Muscle of leg (tissue), 11 donors: ENCODE data around the gene KCND2. TPM values are rescaled to one million over a fixed set of nuclear protein-coding genes. Genes with fewer than 3 reads are reported as not detected.

Source experiments
- DNase-seq: peaks from one replicate; pipeline ENCODE4 v3.0.0; 2013
- H3K27ac ChIP-seq: one replicate; pipeline ENCODE4 v1.5.1; 2013; ENCODE audit warnings: mild to moderate bottlenecking, low read length, control low read depth
- H3K27me3 ChIP-seq: one replicate; pipeline ENCODE4 v1.6.1; 2013; ENCODE audit warnings: low read length; ENCODE audit not compliant: control insufficient read depth, insufficient read depth
- H3K36me3 ChIP-seq: one replicate; pipeline ENCODE4 v1.6.1; 2013; ENCODE audit warnings: low read length; ENCODE audit not compliant: control insufficient read depth, insufficient read depth
- H3K4me1 ChIP-seq: one replicate; pipeline ENCODE4 v1.6.1; 2013; ENCODE audit warnings: low read length; ENCODE audit not compliant: control insufficient read depth, insufficient read depth
- H3K4me3 ChIP-seq: one replicate; pipeline ENCODE4 v1.5.1; 2013; ENCODE audit warnings: low read length, control low read depth
- H3K9me3 ChIP-seq: replicated peaks from 2 replicates; pipeline ENCODE4 v1.6.1; 2013; ENCODE audit warnings: low read depth, low read length; ENCODE audit not compliant: control insufficient read depth
- WGBS: methylation state at CpG from one replicate; pipeline ENCODE4 v1.1.5; 2013; ENCODE audit warnings: missing lambda C conversion rate; ENCODE audit not compliant: insufficient coverage; 5-methylcytosine and 5-hydroxymethylcytosine counted together
- polyA plus RNA-seq, 8 donors: library from polyadenylated mRNA; unstranded; fragments of 120-200 nt; gene quantifications; one replicate each; pipeline versions ENCODE4 v1.2.1 to v1.2.3, GENCODE V29; 2013; ENCODE audit warnings: inconsistent platforms in 1 of 8, low replicate concordance in 1 of 8; ENCODE audit not compliant: insufficient read length in 8 of 8, insufficient read depth in 1 of 8
- total RNA-seq: library from RNA; stranded (reverse); fragments of 120-200 nt; gene quantifications from one replicate; pipeline ENCODE4 v1.2.4, GENCODE V29; 2013

KCND2 gene
- total and polyA plus RNA-seq, 9 donors = 0.50 to 1.3 (median 0.88) TPM

DNA sequence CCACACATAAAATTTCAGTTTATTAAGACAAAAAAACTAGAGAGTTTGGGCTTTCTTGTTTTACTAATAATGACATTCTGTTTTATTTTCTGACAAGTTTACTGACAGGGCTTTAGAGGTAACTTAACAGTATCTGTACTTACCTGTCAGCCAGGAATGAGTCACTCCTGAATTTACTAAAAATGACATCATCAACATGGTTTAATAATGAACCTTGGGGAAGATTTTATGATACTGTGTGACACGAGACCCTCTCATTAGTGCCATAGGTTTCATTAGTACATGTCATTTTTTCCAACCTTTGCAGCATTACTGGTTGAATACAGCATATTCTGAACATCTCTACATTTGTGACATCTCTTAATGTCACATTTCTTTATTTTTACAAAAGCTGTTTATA is 131.1 kb downstream of the KCND2 start:
- Histone ChIP-seq H3K27me3 (no peaks in the 10 kb centered on the region), H3K27ac (no peak overlapping the region), H3K9me3 (no peaks in the 10 kb centered on the region), H3K4me3 (no peak overlapping the region), H3K4me1 (no peaks in the 10 kb centered on the region), H3K36me3 (no peaks in the 10 kb centered on the region)
- WGBS = no CpG with 5 or more reads among the region's 1 CpG
- no peak for DNase-seq

DNA sequence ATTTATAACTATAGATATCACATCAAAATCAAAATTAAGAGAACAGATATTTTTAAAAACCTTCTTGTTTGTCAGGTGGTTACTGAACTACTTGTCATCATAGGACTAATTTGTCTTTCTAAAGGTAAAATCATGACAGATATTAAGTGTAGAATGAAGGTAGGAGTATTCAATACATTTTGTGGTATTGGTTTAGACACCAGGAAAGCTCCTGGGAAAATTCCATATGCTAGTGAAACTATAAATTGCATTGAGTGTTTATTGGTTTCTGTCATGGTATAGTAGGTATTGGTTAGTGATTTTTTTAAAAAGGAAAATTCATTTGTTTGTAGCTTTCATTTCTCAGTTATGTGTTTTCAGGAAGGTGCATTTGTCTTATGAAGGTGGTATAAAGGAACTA is 132.7 kb downstream of the KCND2 start:
- Histone ChIP-seq H3K27ac (no peak overlapping the region), H3K4me3 (no peak overlapping the region), H3K36me3 (no peaks in the 10 kb centered on the region), H3K9me3 (no peaks in the 10 kb centered on the region), H3K27me3 (no peaks in the 10 kb centered on the region), H3K4me1 (no peaks in the 10 kb centered on the region)
- DNase-seq = no peak

- no peaks in the 10 kb centered on the region for H3K4me1 ChIP-seq
- no peak for DNase-seq
- H3K9me3 ChIP-seq = no peaks in the 10 kb centered on the region
- no peaks in the 10 kb centered on the region for H3K36me3 ChIP-seq
- H3K4me3 ChIP-seq = no peak overlapping the region
- no peaks in the 10 kb centered on the region for H3K27me3 ChIP-seq
- 100% methylated on average over 3 of the region's 5 CpGs for WGBS
- H3K27ac ChIP-seq = no peak overlapping the region
These were observed 134.0 kb downstream of the KCND2 start for GRCh38 chr7:120407010-120407409.

- DNase-seq = peak; percentile 95
- no peaks in the 10 kb centered on the region for H3K4me1 ChIP-seq
- H3K9me3 ChIP-seq = no peaks in the 10 kb centered on the region
- H3K27me3 ChIP-seq = no peaks in the 10 kb centered on the region
- no peaks in the 10 kb centered on the region for H3K36me3 ChIP-seq
- peak overlapping the region; percentile 71 for H3K27ac ChIP-seq
- 50% methylated on average over 1 of the region's 2 CpGs for WGBS
- no peak overlapping the region for H3K4me3 ChIP-seq
These were observed 139.4 kb downstream of the KCND2 start for GRCh38 chr7:120412139-120413050.

- DNase-seq = no peak
- Histone ChIP-seq H3K4me3 (no peak overlapping the region), H3K9me3 (no peaks in the 10 kb centered on the region), H3K36me3 (no peaks in the 10 kb centered on the region), H3K27ac (peak overlapping the region; percentile 71), H3K4me1 (no peaks in the 10 kb centered on the region), H3K27me3 (no peaks in the 10 kb centered on the region)
These were observed 140.2 kb downstream of the KCND2 start for GRCh38 chr7:120413164-120413563.

DNA sequence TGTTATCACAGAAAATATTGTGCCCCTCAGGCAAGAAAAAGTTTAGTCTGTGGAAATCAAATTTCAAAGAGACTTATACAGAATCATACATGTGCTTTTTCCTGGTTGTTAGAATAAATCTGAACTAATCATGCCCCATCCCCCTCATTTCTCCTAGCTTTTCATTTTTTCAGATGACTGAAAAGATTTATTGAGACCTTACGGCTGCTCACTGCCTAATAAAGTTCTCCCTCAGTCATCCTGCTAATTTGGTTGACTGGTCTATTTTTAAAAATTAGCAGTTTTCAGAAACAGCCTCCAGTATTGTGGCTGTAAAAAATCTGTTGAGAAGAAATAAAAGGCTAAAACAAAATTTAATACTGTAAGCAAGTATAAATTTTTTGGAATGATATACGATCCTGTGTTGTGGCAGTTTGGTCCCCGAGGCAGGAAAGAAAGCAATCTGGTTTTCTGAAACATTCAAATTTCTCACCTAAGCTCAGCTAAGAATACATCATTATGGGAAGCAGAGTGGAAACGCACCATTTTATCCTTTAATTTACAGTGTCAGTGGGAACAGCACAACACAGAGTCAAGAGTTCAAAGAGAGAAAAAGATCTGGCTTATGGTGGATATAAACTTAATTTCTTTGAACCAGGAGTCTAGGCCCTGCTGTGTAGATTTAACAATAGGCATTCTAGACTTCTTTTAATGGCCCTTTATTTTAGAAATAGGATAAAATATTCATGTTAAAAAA is 144.4 kb downstream of the KCND2 start:
- H3K36me3 ChIP-seq = no peaks in the 10 kb centered on the region
- no peak for DNase-seq
- H3K9me3 ChIP-seq = no peaks in the 10 kb centered on the region
- no peak overlapping the region for H3K27ac ChIP-seq
- no peaks in the 10 kb centered on the region for H3K4me1 ChIP-seq
- H3K4me3 ChIP-seq = no peak overlapping the region
- no CpG with 5 or more reads among the region's 4 CpGs for WGBS
- H3K27me3 ChIP-seq = no peaks in the 10 kb centered on the region

- Histone ChIP-seq H3K36me3 (no peaks in the 10 kb centered on the region), H3K4me1 (no peaks in the 10 kb centered on the region), H3K9me3 (no peaks in the 10 kb centered on the region), H3K27ac (no peak overlapping the region), H3K27me3 (no peaks in the 10 kb centered on the region), H3K4me3 (no peak overlapping the region)
- DNase-seq = no peak
- no CpG with 5 or more reads among the region's 2 CpGs for WGBS
These were observed 148.2 kb downstream of the KCND2 start for GRCh38 chr7:120421151-120421651.

GRCh38 chr7:120431016-120431415 is 158.0 kb downstream of the KCND2 start:
- Histone ChIP-seq H3K27me3 (no peaks in the 10 kb centered on the region), H3K27ac (no peak overlapping the region), H3K4me1 (no peaks in the 10 kb centered on the region), H3K9me3 (no peaks in the 10 kb centered on the region), H3K4me3 (no peak overlapping the region), H3K36me3 (no peaks in the 10 kb centered on the region)
- no CpG with 5 or more reads among the region's 1 CpG for WGBS
- DNase-seq = no peak

DNA sequence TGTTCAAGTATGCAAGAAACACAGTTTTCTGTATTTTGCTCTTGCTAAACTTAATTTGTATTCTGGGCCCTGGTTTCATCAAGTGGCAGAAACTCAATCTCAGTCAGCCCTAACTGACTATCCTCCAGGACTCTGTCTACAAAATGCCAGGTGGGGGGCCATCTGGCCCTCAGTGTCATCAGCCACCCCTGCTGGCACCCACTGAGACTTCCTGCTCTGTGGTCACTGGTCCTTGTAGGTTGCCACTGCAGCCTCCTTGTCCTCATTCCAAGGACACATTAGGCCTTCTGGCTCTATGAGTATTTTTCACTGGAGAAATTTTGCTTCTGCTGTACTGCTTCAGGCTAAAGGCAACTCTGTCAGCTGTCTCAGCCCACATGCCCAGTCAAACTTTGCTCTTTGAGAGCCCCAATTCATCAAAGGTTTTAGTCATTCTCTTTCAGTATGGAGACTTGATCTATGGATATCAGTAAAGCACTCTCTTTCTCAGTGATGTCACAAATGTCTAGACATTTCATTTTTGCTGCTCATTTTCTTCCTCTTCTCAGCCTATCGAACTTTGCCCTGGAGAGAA is 163.6 kb downstream of the KCND2 start:
- no peak overlapping the region for H3K4me3 ChIP-seq
- no CpG with 5 or more reads among the region's 1 CpG for WGBS
- no peaks in the 10 kb centered on the region for H3K4me1 ChIP-seq
- DNase-seq = no peak
- H3K27ac ChIP-seq = no peak overlapping the region
- H3K9me3 ChIP-seq = no peaks in the 10 kb centered on the region
- H3K36me3 ChIP-seq = no peaks in the 10 kb centered on the region
- no peaks in the 10 kb centered on the region for H3K27me3 ChIP-seq

- no peak for DNase-seq
- no CpG with 5 or more reads among the region's 1 CpG for WGBS
- Histone ChIP-seq H3K27me3 (no peaks in the 10 kb centered on the region), H3K4me1 (no peaks in the 10 kb centered on the region), H3K36me3 (no peaks in the 10 kb centered on the region), H3K27ac (no peak overlapping the region), H3K4me3 (no peak overlapping the region), H3K9me3 (no peaks in the 10 kb centered on the region)
These were observed 168.9 kb downstream of the KCND2 start for GRCh38 chr7:120441850-120442249.
